ENCODE results near the gene EIF4EBP3. TPM values are rescaled to one million over a fixed set of nuclear protein-coding genes. Genes with fewer than 3 reads are reported as not detected.
A peak's percentile ranks its signal among the peaks of the same experiment; 100 is the strongest.

The EIF4EBP3 gene
- total and polyA plus RNA-seq, 11 donors: 4.7 to 34.9 (median 14.6) TPM

- Histone ChIP-seq H3K27me3 (no peaks in the 10 kb centered on the region), H3K9me3 (no peaks in the 10 kb centered on the region), H3K27ac (peak overlapping the region; percentile 83 to 98 (median 94)), H3K4me1 (peaks cover 14 to 53% (median 43%) of the 10 kb centered on the region in 12 donors), H3K36me3 (peaks cover 0 to 66% (median 47%) of the 10 kb centered on the region in 9 donors), H3K4me3 (peak overlapping the region in 11 of 12 donors; percentile 25 to 65 (median 55))
- WGBS, 4 donors: 0 to 2% (median 2%) methylated on average over 5 of the region's 5 CpGs
- ATAC-seq (peak; percentile 39 to 62 (median 47)), DNase-seq (no peak)
- intact Hi-C loops (cut with DNase I): loop anchor here in 8 of 10 donors (2.0 to 5.0 kb wide), 4 partner anchors 89 to 159 kb away; partner anchors contain the start of gene TMCO6 (in 5 of the 8)
- TF ChIP-seq CTCF (IDR thresholded peaks at IDR 0.05): no peak
- TF ChIP-seq POLR2A (IDR thresholded peaks at IDR 0.05): no peak
These were observed 832 bp downstream of the EIF4EBP3 start for GRCh38 chr5:140548300-140548688.

GRCh38 chr5:140548791-140549190 is 1.3 kb downstream of the EIF4EBP3 start:
- Histone ChIP-seq H3K4me1 (peaks cover 14 to 58% (median 43%) of the 10 kb centered on the region in 12 donors), H3K4me3 (peak overlapping the region in 6 of 12 donors; percentile 49 to 65 (median 60)), H3K27me3 (no peaks in the 10 kb centered on the region), H3K36me3 (peaks cover 0 to 66% (median 45%) of the 10 kb centered on the region in 9 donors), H3K27ac (peak overlapping the region; percentile 83 to 98 (median 94)), H3K9me3 (no peaks in the 10 kb centered on the region)
- WGBS, 4 donors: 85 to 90% (median 86%) methylated on average over 7 of the region's 7 CpGs
- intact Hi-C loops (cut with DNase I): loop anchor here in 8 of 10 donors (2.0 to 5.0 kb wide), 4 partner anchors 89 to 159 kb away; partner anchors contain the start of gene TMCO6 (in 5 of the 8)
- DNase-seq: no peak
- TF ChIP-seq CTCF (IDR thresholded peaks at IDR 0.05): no peak
- TF ChIP-seq POLR2A (IDR thresholded peaks at IDR 0.05): no peak
- no peak for ATAC-seq

GRCh38 chr5:140549237-140550144 is 2.0 kb downstream of the EIF4EBP3 start:
- Histone ChIP-seq H3K4me1 (peaks cover 14 to 65% (median 45%) of the 10 kb centered on the region in 12 donors), H3K27me3 (no peaks in the 10 kb centered on the region), H3K9me3 (no peaks in the 10 kb centered on the region), H3K27ac (peak overlapping the region; percentile 83 to 98 (median 94)), H3K4me3 (peak overlapping the region in 1 of 12 donors; percentile 65), H3K36me3 (peaks cover 0 to 59% (median 38%) of the 10 kb centered on the region in 9 donors)
- intact Hi-C loops (cut with DNase I): loop anchor here in 8 of 10 donors (2.0 to 5.0 kb wide), 4 partner anchors 88 to 158 kb away; partner anchors contain the start of gene TMCO6 (in 5 of the 8)
- DNase-seq (peak in 4 of 5 donors; percentile 66 to 78 (median 70)), ATAC-seq (peak; percentile 4 to 45 (median 10))
- TF ChIP-seq CTCF (IDR thresholded peaks at IDR 0.05): no peak
- TF ChIP-seq POLR2A (IDR thresholded peaks at IDR 0.05): no peak
- 42 to 57% (median 50%) methylated on average over 2 to 3 of the region's 3 CpGs for WGBS, 4 donors
